ENCODE measurements around the gene PDGFB.

GRCh38 chr22:39231197-39231950, 13.4 kb downstream of the PDGFB start:
- TF ChIP-seq POLR2A (IDR thresholded peaks at IDR 0.05) = no peak
- no peak for TF ChIP-seq CTCF (IDR thresholded peaks at IDR 0.05)
- no peak for TF ChIP-seq EP300 (IDR thresholded peaks at IDR 0.05; ENCODE audit: low read depth)
- TF ChIP-seq POLR2AphosphoS5 (IDR thresholded peaks at IDR 0.05) = no peak

Measured in transverse colon (tissue), 4 donors.